GM18868 (cell line): ENCODE measurements around the gene AP1B1.

Experiments
- ATAC-seq: cut with Tn5 transposase; IDR thresholded peaks from one replicate; pipeline ENCODE4 v1.9.1; 2021; ENCODE audit warnings: mild to moderate bottlenecking, moderate library complexity; ENCODE audit not compliant: unreplicated experiment

Gene AP1B1

DNA sequence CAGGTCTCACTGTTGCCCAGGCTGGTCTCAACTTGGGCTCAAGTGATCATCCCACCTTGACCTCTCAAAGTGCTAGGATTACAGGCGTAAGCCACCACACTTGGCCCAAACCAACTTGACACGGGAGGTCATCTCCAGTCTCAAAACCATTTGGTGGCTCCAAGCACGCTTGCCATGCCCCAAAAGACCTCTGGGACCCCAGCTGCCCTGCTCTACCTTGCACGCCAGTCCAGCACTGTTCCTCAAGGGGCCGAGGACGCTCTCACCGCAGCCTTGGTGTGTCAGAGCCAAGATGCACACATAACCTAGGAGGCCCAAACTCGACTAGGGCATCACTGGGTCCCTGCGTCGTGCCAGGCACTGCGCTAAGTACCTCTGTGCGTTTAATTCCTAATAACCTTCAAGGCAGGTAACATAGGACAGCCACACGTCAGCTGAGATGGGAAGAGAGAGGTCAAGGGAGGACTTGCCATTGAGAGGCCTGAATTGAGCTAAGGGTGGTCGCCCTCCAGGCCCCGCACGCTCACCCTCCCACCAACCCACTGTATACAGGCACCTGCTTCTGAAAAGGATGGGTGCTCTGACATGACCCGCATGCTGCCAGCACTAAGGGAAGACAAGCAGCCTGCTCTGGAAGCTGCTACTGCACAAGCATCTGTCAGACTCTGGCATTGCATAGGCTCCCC is 86.5 kb downstream of the AP1B1 start:
- ATAC-seq = no peak

DNA sequence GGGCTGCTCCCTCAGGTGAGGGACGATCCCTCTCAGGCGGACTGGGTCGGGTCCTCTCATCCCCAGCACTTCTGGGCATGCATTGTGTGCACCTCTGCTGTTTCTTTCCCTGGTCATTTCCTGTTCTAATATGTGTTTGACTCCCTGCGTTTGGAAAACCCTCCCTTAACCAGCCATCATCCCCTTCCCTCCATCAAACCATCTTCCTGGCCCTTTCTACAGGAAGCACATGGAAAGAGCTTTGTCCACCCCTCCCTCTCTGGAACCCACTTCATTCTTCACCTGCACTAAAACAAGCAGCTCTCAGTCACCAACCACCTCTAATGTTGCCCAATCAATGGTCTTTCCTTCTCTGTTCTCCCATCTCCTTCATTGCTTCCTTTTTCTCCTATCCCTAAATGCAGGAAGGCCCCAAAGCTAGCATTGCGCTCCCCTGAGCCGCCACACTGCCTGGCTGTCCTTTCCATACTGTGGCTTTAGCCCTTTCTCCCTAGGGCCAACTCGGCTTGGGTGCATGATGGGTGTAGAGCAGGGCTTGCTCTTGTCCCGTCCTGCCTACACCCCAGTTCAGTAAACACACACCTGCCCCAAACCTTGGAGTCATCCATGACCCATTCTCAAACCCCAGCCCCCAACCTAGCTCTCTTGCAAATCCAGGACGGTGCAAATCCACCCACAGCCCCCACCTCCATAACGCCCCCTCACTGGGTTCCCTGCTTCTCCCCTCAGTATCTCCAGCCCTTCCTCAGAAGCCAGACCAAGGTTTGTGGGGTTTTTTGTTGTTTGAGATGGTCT is 87.4 kb downstream of the AP1B1 start:
- no peak for ATAC-seq

DNA sequence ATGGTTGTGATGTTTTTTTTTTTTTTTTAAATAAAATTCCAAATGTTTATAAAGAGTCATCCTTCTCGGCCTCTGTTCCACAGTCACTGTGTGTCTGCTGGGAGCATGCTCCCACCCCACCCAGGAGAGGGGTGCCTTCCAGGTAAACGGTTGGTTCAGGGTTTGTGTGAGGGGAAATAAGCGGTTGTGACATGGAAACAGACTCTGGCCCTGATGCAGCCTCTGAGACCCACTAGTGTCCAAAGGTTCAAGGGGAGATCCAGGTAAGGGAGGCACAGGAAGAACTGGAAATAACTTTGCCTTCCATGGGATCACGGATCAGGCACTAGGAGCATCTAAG is 87.9 kb downstream of the AP1B1 start:
- no peak for ATAC-seq

DNA sequence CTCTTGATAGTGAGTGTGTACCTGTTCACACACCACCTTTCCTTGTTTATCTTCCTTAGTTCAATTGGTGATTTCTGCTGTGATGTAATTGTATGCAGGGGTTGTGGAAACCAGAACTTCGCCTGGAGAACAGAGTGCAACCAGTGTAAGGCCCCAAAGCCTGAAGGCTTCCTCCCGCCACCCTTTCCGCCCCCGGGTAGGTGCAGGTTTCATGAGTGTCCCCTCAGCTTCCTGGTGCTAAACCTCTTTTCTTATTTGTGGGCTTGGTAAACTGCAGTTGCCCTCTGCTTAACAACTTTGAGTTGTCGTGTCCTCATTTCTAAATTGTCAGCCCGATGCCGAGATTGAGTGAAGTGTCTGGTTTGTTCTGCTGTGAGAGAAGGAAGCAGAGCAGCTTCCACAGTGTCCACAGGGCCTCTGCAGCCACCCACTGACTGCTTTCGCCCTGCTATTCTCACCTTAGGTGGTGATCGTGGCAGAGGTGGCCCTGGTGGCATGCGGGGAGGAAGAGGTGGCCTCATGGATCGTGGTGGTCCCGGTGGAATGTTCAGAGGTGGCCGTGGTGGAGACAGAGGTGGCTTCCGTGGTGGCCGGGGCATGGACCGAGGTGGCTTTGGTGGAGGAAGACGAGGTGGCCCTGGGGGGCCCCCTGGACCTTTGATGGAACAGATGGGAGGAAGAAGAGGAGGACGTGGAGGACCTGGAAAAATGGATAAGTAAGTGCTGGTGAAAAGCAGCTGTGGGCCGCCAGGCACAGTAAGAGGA is 89.1 kb downstream of the AP1B1 start:
- no peak for ATAC-seq

DNA sequence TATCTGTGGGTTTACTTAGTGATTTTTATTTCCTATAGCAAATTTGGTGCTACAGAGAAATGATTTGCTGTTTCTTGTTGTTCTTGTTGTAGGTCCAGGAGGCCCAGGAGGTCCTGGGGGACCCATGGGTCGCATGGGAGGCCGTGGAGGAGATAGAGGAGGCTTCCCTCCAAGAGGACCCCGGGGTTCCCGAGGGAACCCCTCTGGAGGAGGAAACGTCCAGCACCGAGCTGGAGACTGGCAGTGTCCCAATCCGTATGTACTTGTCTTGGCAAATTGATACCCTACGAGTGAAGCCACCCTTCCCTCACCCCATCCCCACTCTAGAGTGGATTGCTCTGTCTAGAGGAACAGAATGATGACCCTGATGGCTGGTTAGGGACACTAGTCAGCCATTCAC is 89.7 kb downstream of the AP1B1 start:
- no peak for ATAC-seq

DNA sequence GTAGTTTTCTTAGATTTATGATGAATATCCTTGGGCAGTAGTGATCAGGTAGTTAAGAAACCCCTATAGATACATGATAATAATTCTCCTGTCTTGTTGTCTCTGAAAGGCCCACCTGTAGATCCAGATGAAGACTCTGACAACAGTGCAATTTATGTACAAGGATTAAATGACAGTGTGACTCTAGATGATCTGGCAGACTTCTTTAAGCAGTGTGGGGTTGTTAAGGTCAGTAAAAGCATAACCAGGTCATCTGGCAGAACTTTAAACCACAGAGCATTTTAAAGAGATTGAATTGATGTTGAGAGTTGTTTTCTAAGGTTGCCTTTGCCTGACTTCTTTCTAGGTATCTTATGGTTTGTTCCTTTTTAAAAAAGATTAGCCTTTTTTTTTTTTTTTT is 96.0 kb downstream of the AP1B1 start:
- no peak for ATAC-seq

DNA sequence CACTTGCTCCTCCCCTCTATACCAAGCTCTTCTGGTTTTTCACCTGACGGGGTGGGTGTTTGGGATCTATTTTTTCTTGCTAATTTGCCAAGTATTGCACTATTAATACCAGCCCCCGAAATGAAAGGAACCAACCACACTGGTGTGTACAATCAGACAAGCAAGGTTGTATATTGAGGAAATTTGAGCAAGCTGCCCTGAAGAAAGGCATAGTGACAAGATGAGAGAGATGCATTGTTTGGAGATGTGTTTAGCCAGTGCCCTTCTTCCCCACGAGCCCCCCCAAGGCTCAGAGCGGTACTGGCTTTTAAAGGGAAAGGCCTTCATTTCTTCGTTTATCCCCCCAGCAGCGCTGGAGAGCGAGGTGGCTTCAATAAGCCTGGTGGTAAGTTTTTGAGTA is 97.2 kb downstream of the AP1B1 start:
- no peak for ATAC-seq

DNA sequence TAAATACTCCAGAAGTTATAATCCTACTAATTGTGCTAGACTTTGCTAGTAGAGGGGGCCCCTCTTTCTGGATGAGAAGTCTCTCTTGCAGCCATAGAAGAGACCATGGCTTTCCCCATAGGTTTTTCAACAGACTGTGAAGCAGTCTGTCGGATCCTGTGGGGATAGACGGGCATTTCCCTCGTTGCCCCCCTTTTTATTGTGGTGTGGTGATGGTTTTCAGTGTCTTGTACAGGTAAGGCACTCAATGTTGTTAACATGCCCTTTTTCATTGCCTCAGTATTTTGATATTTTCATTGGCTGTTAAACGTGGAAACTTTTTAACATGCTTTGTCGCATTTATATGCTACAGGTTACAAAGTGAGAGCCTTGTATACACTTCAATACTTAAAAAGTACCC is 98.3 kb downstream of the AP1B1 start:
- ATAC-seq = no peak

DNA sequence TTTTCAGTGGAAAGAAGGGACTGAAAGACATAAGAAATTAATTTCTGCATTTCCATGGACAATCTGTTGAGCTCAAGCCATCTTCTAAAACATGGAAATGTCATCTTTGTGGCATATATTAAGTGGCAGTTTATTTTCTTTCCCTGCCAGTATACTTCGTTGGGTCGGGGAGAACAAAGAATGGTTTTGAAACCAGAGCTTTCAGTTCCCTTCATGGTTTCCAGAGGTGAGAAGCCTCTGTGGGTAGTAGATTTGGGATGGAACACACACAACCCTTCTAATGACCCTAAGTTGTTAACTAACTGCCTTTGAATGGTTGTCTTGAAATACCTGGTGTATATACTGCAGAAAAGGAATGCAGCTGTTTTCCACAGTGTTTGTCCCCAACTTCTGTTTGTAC is 99.5 kb downstream of the AP1B1 start:
- no peak for ATAC-seq

DNA sequence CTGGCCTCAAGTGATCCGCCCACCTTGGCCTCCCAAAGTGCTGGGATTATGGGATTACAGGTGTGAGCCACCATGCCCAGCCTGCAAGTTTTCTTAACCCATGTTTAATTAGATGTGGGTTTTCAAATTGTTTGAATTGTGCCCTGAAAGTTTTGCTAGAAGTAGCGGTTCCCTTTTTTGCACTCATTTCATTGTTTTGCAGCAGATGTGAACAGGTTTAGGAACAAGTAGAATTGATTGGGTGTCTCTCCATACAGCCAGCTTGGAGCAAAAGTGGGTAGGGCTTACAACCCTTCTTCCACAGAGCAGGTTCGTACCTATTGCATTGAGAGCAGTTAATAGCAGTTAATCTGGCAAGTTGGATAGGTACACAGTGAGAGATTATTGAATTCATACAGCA is 104.2 kb downstream of the AP1B1 start:
- no peak for ATAC-seq

DNA sequence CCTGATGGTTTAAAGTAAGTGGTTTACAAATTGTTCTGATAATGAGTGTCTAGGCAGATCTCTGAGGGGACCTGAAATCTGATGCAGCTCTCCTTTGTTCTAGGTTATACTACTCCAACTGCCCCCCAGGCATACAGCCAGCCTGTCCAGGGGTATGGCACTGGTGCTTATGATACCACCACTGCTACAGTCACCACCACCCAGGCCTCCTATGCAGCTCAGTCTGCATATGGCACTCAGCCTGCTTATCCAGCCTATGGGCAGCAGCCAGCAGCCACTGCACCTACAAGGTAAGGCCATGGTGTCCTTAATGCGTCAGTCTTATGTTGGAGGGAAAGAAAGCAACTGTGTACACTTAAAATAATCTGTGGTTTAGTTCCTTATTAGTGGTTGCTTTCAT is 110.4 kb downstream of the AP1B1 start:
- ATAC-seq = no peak
